ENCODE results near the gene DUS3L. TPM values are rescaled to one million over a fixed set of nuclear protein-coding genes. Genes with fewer than 3 reads are reported as not detected.

The DUS3L gene
- total and polyA plus RNA-seq, 2 experiments from 2014 or later = 26.7 to 28.9 TPM

DNA sequence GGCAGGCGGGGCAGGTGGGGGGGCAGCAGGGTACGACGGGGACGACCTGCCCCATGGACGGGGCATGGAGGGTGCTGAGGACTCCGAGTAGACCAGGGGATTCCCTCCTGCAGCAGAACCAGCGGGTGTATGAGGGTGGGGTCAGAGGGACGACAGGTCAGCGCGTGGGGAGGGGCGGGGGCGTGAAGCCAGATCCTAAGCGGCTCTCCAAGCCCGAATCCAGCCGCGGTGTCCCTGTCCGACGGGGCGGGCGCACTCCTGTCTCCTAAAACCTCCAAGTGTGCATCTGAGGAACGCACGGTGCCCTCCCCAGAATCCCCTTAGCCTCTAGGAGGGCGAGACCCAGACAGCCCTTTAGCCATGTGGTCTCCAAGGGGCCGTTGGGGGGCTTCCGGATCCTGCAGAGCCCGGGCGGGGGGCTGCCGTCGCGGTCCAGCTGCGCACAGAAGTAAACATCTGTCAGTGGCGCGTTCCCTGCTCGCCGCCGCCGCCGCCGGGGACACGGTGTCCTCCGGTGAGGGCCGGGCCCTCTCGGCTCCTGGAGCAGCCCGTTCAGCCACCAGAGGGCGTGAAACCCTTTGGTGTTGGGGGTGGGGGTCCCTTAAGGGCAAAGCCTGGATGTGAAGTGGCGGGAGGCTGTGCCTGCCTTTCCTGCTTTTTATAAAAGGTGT is 14.6 kb upstream of the DUS3L start:
- H3K79me2 ChIP-seq = no peaks in the 10 kb centered on the region
- peak overlapping the region; percentile 16 for H3K4me3 ChIP-seq
- no peaks in the 10 kb centered on the region for H4K20me1 ChIP-seq (ENCODE audit: insufficient read depth, poor library complexity, severe bottlenecking)
- no peaks in the 10 kb centered on the region for H3K27me3 ChIP-seq
- no peaks in the 10 kb centered on the region for H3K9me3 ChIP-seq (ENCODE audit: low read depth)
- peaks cover 21% of the 10 kb centered on the region for H3K4me1 ChIP-seq (ENCODE audit: insufficient read depth)
- DNase-seq (ENCODE audit: low spot score) = peak; percentile 92
- no peaks in the 10 kb centered on the region for H3K36me3 ChIP-seq (replicated peaks; ENCODE audit: insufficient read depth, low read depth)
- H3K9me2 ChIP-seq (replicated peaks; ENCODE audit: insufficient read depth) = no peaks in the 10 kb centered on the region
- TF ChIP-seq EZH2phosphoT487 (IDR thresholded peaks at IDR 0.05; ENCODE audit: low read depth, severe bottlenecking, unreplicated experiment) = no peak
- TF ChIP-seq, protein P1, sequence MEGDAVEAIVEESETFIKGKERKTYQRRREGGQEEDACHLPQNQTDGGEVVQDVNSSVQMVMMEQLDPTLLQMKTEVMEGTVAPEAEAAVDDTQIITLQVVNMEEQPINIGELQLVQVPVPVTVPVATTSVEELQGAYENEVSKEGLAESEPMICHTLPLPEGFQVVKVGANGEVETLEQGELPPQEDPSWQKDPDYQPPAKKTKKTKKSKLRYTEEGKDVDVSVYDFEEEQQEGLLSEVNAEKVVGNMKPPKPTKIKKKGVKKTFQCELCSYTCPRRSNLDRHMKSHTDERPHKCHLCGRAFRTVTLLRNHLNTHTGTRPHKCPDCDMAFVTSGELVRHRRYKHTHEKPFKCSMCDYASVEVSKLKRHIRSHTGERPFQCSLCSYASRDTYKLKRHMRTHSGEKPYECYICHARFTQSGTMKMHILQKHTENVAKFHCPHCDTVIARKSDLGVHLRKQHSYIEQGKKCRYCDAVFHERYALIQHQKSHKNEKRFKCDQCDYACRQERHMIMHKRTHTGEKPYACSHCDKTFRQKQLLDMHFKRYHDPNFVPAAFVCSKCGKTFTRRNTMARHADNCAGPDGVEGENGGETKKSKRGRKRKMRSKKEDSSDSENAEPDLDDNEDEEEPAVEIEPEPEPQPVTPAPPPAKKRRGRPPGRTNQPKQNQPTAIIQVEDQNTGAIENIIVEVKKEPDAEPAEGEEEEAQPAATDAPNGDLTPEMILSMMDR (IDR thresholded peaks at IDR 0.05; ENCODE audit: poor library complexity) = peak; percentile 90
- H2AFZ ChIP-seq = peak overlapping the region; percentile 71
- peak overlapping the region; percentile 91 for H3K4me2 ChIP-seq
- WGBS (ENCODE audit: low lambda C conversion rate, missing lambda C conversion rate) = 3% methylated on average over 30 of the region's 46 CpGs
- H3K27ac ChIP-seq = no peak overlapping the region

DNA sequence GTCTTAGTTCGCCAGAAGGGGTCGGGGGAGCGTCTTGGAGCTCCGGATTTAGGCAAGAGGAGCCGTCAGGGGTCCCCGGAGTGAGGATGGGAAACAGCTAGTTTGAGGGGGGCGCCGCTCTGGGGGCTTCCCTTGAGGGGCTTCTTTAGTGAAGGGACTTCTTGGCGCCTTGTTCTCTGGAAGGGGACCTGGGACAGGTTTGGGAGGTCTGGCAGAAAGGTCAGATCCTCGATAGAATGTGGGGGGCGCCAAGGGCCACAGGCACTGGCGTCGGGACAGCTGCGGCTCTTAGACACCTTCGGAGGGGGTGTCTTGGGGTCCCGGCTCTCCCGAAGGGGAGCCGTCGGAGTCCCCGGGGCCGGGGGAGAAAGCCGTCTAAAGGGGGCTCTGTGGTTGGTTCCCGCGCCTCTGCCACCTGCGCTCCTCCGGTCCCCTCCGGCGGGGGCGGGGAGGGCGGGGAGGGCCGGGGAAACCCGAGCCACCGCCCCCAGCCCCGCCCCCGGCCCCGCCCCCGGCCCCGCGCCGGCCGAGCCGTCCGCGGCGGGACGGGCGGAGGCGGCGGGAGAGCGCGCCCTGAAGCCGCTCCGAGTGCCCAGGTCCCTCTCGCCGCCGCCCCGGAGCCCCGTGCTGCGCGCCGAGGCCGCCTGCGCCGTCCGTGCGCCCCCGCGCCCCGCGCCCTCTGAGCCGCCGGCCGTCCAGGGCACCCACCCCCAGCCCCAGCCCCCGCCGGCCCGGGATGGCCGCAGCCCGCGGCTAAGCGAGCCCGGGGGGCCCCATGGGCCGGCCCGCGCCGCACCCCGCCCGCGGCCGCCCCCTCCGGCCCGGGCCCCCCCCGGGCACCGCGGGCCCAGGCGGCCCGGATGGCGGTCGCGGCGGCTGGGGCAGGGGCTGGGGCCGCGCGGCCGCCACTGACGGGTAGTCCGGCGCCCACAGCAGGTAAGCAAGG is 13.8 kb upstream of the DUS3L start, which contains the start of gene NRTN:
TSS of gene NRTN (plus strand) at position 552 of the 946 bp plus-strand sequence. CDS start 19,099 bp downstream, outside the sequence.
- Histone ChIP-seq H3K4me1 (ENCODE audit: insufficient read depth) (peaks cover 21% of the 10 kb centered on the region), H3K9me2 (replicated peaks; ENCODE audit: insufficient read depth) (no peaks in the 10 kb centered on the region), H3K36me3 (replicated peaks; ENCODE audit: insufficient read depth, low read depth) (no peaks in the 10 kb centered on the region), H3K4me3 (peak within 1 kb of the TSS; percentile 33), H3K79me2 (no peaks in the 10 kb centered on the region), H3K27ac (no peak within 1 kb of the TSS), H3K9me3 (ENCODE audit: low read depth) (no peaks in the 10 kb centered on the region), H2AFZ (peak within 1 kb of the TSS; percentile 71), H4K20me1 (ENCODE audit: insufficient read depth, poor library complexity, severe bottlenecking) (no peaks in the 10 kb centered on the region), H3K4me2 (peak within 1 kb of the TSS; percentile 91), H3K27me3 (no peaks in the 10 kb centered on the region)
- DNase-seq (ENCODE audit: low spot score) = peak; percentile 75
- WGBS (ENCODE audit: low lambda C conversion rate, missing lambda C conversion rate) = 4% methylated on average over 36 of the region's 107 CpGs
- no peak for TF ChIP-seq EZH2 (IDR thresholded peaks at IDR 0.05; ENCODE audit: borderline replicate concordance)
- TF ChIP-seq, protein P1 (IDR thresholded peaks at IDR 0.05; ENCODE audit: poor library complexity) = no peak
- no peak for TF ChIP-seq EZH2phosphoT487 (IDR thresholded peaks at IDR 0.05; ENCODE audit: low read depth, severe bottlenecking, unreplicated experiment)

GRCh38 chr19:5803752-5804515 is 13.0 kb upstream of the DUS3L start:
- no peaks in the 10 kb centered on the region for H3K79me2 ChIP-seq
- no peak for TF ChIP-seq EZH2 (IDR thresholded peaks at IDR 0.05; ENCODE audit: borderline replicate concordance)
- TF ChIP-seq, protein P1 (IDR thresholded peaks at IDR 0.05; ENCODE audit: poor library complexity) = peak; percentile 100
- no peaks in the 10 kb centered on the region for H3K9me2 ChIP-seq (replicated peaks; ENCODE audit: insufficient read depth)
- peak; percentile 98 for DNase-seq (ENCODE audit: low spot score)
- no peaks in the 10 kb centered on the region for H3K36me3 ChIP-seq (replicated peaks; ENCODE audit: insufficient read depth, low read depth)
- peak overlapping the region; percentile 24 for H3K4me3 ChIP-seq
- H4K20me1 ChIP-seq (ENCODE audit: insufficient read depth, poor library complexity, severe bottlenecking) = no peaks in the 10 kb centered on the region
- H3K4me1 ChIP-seq (ENCODE audit: insufficient read depth) = peaks cover 21% of the 10 kb centered on the region
- WGBS (ENCODE audit: low lambda C conversion rate, missing lambda C conversion rate) = 6% methylated on average over 49 of the region's 54 CpGs
- no peaks in the 10 kb centered on the region for H3K9me3 ChIP-seq (ENCODE audit: low read depth)
- H2AFZ ChIP-seq = peak overlapping the region; percentile 59
- no peaks in the 10 kb centered on the region for H3K27me3 ChIP-seq
- peak overlapping the region; percentile 91 for H3K4me2 ChIP-seq
- no peak overlapping the region for H3K27ac ChIP-seq
